Neural cell (in vitro differentiated cells): Measurements from ENCODE around the gene HPN.

Experiments used
- MXI1 ChIP-seq: fragments of 450-650 bp; conservative IDR thresholded peaks from 2 replicates; pipeline ENCODE4 v1.6.1; 2014; ENCODE audit warnings: antibody characterized with exemption, mild to moderate bottlenecking; ENCODE audit not compliant: poor library complexity, severe bottlenecking
- SMC3 ChIP-seq: fragments of 450-650 bp; conservative IDR thresholded peaks from 2 replicates; pipeline ENCODE4 v1.6.1; 2014; ENCODE audit warnings: antibody characterized with exemption, mild to moderate bottlenecking, moderate library complexity; ENCODE audit not compliant: poor library complexity
- TF ChIP-seq, protein P1 (sequence below): fragments of 450-650 bp; IDR thresholded peaks from 2 replicates; pipeline ENCODE4 v1.5.1; 2014; ENCODE audit warnings: antibody characterized with exemption, mild to moderate bottlenecking, moderate library complexity; ENCODE audit not compliant: poor library complexity, severe bottlenecking

DNA sequence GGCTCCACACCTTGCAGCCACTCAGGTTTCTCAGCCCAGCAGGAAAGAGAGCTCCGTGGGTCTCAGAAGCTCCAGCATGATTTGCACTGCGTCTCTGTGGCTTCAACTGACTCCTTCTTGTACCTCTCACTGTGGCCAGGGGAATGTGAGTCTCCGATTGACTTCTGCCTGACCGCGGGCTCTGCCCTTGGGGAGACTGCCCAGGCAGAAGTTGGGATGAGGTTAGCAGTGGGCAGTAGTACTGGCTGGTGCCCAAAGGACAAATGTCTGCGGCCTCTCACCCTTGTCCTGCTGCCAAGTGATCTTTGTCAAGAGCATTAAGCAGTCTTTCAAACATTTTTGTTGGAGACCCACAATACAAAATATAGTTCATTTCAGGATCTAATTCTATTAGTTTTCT, 39.7 kb downstream of the HPN start:
- TF ChIP-seq MXI1 (no peak), SMC3 (no peak)
- TF ChIP-seq, protein P1, sequence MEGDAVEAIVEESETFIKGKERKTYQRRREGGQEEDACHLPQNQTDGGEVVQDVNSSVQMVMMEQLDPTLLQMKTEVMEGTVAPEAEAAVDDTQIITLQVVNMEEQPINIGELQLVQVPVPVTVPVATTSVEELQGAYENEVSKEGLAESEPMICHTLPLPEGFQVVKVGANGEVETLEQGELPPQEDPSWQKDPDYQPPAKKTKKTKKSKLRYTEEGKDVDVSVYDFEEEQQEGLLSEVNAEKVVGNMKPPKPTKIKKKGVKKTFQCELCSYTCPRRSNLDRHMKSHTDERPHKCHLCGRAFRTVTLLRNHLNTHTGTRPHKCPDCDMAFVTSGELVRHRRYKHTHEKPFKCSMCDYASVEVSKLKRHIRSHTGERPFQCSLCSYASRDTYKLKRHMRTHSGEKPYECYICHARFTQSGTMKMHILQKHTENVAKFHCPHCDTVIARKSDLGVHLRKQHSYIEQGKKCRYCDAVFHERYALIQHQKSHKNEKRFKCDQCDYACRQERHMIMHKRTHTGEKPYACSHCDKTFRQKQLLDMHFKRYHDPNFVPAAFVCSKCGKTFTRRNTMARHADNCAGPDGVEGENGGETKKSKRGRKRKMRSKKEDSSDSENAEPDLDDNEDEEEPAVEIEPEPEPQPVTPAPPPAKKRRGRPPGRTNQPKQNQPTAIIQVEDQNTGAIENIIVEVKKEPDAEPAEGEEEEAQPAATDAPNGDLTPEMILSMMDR: no peak
